GM12801 (cell line): ENCODE data around the gene BNIP3.

Source experiments
- CTCF ChIP-seq: IDR thresholded peaks from one replicate; pipeline ENCODE4 v1.5.1; 2011; ENCODE audit warnings: control low read depth; ENCODE audit not compliant: insufficient read length; ENCODE audit errors: extremely low read depth

The BNIP3 gene

DNA sequence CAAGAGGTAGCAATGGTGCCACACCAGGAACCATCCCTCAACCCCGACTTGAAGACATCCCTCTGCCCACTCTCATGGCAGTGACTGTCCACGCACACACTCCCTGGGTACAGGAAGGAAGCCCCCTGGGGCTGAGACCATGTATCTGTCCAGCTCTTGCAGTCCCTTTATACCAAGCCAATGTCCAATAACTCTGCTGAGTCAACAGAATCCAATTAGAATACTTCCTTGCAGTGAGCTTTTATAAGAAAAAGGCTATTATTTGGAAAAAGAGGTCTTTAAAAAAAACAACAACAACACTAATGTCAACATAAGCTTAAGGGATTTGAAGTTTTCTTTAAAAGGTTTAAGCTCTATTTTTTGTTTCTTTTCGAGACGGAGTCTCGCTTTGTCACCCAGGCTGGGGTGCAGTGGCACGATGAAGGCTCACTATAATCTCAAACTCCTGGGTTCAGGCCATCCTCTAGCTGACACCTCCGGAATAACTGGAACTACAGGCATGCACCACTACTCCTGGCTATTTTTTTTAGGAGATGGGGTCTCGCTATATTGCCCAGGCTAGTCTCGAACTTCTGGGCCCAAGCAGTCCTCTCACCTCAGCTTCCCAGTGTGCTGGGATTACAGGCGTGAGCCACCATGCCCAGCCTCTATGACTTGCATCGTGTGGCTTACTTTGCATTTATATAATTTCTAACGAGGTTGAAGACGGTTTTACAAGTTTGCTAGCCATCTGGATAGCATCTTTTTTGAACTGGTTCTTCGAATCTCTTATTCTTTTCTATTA, 7.5 kb downstream of the BNIP3 start:
- no peak for TF ChIP-seq CTCF

GRCh38 chr10:131973160-131973951, 8.4 kb downstream of the BNIP3 start:
- no peak for TF ChIP-seq CTCF

DNA sequence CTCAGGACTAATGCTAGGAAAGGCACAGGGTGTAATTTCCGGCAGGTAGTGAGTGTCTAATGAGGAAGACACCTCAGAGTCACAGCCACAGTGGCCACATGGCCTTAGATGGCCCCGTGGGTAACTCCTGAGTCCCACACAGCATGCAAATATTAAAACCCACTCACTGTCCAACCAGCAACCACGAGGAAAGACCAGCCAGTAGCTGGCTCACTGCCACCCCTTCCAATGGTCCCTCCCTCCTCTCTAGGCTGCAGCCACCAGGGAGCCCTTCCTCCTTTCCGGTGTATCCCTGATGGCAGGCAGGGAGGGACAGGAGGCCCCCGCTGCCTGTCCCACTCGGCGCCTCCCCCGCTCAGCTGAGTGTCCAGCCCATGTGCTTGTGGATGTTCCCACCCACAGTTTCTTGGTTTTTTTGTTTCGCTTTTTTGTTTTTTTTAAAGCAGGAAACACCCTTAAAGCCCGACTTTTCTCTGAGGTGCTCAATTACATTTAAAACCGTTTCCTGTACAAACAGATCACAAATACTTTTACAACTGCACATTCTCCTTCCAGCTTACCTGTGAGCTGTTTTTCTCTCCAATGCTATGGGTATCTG, 9.2 kb downstream of the BNIP3 start:
- no peak for TF ChIP-seq CTCF

- no peak for TF ChIP-seq CTCF
Observed at GRCh38 chr10:131971591-131971990, 10.1 kb downstream of the BNIP3 start.

DNA sequence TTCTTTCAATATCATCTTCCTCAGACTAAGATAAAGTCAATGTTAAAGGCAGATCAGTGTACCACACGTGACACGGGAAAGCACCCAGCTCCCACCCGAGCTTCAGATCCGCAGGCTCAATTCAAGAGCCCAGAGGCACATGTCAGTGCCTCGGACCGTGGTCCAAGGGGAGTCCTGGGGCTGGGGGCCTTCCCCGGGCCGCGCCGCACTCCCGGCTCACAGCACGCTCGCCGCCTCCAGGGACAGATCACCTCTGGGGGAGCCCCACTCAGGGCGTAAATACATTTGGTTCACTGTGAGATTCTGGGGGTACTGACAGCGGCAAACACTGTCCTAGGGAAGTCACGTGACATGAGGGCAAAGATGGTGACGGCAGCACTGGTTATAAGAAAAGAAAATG, 10.8 kb downstream of the BNIP3 start:
- TF ChIP-seq CTCF = no peak

DNA sequence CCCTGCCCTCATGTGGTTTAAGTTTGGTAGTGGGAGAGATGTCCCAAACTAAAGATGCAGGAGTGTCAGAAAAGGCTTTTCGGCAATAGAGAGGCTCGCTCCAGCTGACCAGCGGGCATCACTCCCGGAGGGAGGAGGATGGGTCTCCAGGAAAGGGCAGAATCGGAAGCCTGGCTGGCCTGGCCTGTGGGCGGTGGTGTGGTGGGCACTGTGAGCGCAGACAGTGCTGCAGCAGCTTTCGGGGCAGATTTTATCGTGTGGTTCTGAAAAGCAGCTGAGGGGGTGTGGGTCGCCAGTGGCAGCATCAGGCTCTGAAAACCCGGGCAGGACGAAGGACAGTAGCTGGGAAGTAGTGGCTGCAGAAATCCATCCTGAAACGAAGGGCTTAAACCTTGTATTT, 12.8 kb downstream of the BNIP3 start:
- TF ChIP-seq CTCF = no peak

DNA sequence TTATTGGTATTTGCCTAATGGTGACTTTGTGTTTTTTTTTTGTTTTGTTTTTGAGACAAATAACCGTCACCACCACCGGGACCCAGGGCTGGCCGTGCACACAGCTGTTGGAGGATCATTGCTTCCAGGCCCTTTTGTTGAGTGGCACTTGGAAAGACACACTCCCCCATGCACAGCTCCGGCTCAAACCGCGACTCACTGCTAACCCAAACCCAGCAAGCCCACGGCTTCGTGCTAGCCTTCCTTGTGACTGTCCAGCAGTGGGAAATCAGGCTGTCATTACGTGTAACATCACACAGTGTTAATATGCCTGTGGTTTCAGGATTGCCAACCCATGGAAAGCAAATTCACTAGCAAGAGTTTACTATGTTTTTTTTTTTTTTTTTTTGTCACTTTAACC, 17.4 kb downstream of the BNIP3 start:
- TF ChIP-seq CTCF = no peak
